ENCODE data around the gene ADAM12.

ADAM12 gene

DNA sequence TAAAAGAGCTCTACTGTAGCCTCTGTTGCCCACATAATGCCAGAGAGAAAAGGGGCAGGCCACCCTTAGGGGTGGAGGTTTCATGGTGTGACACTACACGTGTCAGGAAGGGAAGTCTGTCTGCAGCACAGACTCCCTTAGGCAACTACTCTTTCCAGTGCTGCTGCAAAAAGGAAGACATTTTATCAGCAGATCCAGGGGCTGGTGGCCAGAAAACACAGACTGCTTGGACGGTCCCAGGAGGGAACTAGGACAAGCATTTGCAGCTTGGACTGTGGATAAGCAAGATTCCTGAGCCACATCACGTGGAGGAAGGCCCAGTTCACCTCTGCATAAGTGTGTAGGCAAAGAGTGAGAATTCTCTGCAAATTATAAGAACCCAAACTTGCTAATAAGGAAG is 271.1 kb downstream of the ADAM12 start:
- no peak overlapping the region for H3K9ac ChIP-seq (ENCODE audit: low read length)
- H3K27ac ChIP-seq (ENCODE audit: low read length) = no peak overlapping the region
- H3K79me2 ChIP-seq (ENCODE audit: low read length) = no peaks in the 10 kb centered on the region
- H3K4me1 ChIP-seq (ENCODE audit: low read length) = no peaks in the 10 kb centered on the region
- H3K4me3 ChIP-seq (ENCODE audit: low read length) = no peak overlapping the region
- H3K4me2 ChIP-seq (ENCODE audit: low read length) = no peak overlapping the region
- H2AFZ ChIP-seq (ENCODE audit: low read depth, low read length) = no peak overlapping the region
- H4K20me1 ChIP-seq (ENCODE audit: insufficient read depth, low read length) = no peaks in the 10 kb centered on the region
- no peak for TF ChIP-seq EZH2phosphoT487 (IDR thresholded peaks at IDR 0.05; ENCODE audit: low read depth)
- TF ChIP-seq, protein P1, sequence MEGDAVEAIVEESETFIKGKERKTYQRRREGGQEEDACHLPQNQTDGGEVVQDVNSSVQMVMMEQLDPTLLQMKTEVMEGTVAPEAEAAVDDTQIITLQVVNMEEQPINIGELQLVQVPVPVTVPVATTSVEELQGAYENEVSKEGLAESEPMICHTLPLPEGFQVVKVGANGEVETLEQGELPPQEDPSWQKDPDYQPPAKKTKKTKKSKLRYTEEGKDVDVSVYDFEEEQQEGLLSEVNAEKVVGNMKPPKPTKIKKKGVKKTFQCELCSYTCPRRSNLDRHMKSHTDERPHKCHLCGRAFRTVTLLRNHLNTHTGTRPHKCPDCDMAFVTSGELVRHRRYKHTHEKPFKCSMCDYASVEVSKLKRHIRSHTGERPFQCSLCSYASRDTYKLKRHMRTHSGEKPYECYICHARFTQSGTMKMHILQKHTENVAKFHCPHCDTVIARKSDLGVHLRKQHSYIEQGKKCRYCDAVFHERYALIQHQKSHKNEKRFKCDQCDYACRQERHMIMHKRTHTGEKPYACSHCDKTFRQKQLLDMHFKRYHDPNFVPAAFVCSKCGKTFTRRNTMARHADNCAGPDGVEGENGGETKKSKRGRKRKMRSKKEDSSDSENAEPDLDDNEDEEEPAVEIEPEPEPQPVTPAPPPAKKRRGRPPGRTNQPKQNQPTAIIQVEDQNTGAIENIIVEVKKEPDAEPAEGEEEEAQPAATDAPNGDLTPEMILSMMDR (IDR thresholded peaks at IDR 0.05; ENCODE audit: low read depth, low read length) = no peak
- no peaks in the 10 kb centered on the region for H3K36me3 ChIP-seq (replicated peaks; ENCODE audit: low read depth, low read length)
- H3K27me3 ChIP-seq (ENCODE audit: low read depth, low read length) = no peaks in the 10 kb centered on the region
- no peaks in the 10 kb centered on the region for H3K9me3 ChIP-seq (ENCODE audit: insufficient read depth, low read length)

DNA sequence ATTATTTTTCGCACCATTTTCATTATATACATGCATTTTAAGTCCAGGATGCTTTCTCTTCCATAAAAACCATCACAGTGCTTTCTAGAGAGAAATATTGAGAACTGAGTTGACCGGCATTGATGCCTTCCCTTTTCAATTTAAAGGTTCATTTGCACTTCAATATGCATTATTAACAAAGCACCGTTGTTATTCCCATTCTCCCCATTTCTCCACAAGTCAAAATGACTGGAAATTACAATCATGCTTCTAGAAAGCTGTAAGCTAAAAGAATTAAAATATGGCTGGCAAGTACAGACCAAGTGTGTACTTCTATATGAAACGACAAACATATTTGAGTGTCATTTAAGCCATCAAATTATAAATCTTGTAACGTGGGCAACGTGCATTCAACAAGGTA is 272.4 kb downstream of the ADAM12 start:
- no peaks in the 10 kb centered on the region for H3K4me1 ChIP-seq (ENCODE audit: low read length)
- no peaks in the 10 kb centered on the region for H3K79me2 ChIP-seq (ENCODE audit: low read length)
- H3K4me2 ChIP-seq (ENCODE audit: low read length) = no peak overlapping the region
- no peaks in the 10 kb centered on the region for H3K9me3 ChIP-seq (ENCODE audit: insufficient read depth, low read length)
- H4K20me1 ChIP-seq (ENCODE audit: insufficient read depth, low read length) = no peaks in the 10 kb centered on the region
- H2AFZ ChIP-seq (ENCODE audit: low read depth, low read length) = no peak overlapping the region
- H3K27ac ChIP-seq (ENCODE audit: low read length) = no peak overlapping the region
- no peak overlapping the region for H3K4me3 ChIP-seq (ENCODE audit: low read length)
- H3K36me3 ChIP-seq (replicated peaks; ENCODE audit: low read depth, low read length) = no peaks in the 10 kb centered on the region
- H3K27me3 ChIP-seq (ENCODE audit: low read depth, low read length) = no peaks in the 10 kb centered on the region
- H3K9ac ChIP-seq (ENCODE audit: low read length) = no peak overlapping the region
- no peak for TF ChIP-seq EZH2phosphoT487 (IDR thresholded peaks at IDR 0.05; ENCODE audit: low read depth)
- TF ChIP-seq, protein P1 (IDR thresholded peaks at IDR 0.05; ENCODE audit: low read depth, low read length) = no peak

DNA sequence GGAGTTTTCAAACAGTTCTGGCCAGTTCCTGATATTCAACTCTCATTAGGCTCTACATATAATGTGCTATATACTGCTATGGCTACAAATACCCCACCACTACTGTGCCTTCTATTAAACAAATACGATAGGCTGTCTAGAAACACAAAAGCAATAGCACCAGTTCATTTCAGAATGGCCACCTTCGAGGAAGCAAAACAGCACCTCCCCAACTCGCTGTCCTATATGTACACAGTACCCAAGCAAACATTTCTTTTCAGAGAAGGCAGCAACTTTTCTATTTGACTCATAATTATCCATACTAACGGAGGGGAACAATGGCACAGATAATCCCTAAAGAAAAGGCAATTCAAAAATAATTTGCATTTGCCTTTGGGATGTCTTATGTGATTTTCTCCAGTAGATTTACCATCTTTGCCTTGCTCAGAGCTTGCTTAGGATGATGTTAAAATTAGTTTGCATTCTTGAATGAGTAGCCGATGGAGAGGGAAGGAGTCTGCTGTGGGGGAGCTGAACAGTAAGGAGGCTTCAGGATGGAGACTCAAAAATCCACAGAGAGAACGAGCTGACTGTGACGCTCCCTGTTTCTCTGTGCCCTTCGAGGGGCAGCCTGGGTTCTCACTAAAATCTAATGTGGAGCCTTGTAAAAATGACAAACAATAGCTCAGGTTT is 273.3 kb downstream of the ADAM12 start:
- Histone ChIP-seq H3K27ac (ENCODE audit: low read length) (no peak overlapping the region), H3K9ac (ENCODE audit: low read length) (no peak overlapping the region), H3K9me3 (ENCODE audit: insufficient read depth, low read length) (no peaks in the 10 kb centered on the region), H3K4me2 (ENCODE audit: low read length) (no peak overlapping the region), H4K20me1 (ENCODE audit: insufficient read depth, low read length) (no peaks in the 10 kb centered on the region), H3K4me3 (ENCODE audit: low read length) (no peak overlapping the region), H3K4me1 (ENCODE audit: low read length) (peaks cover 7% of the 10 kb centered on the region), H3K36me3 (replicated peaks; ENCODE audit: low read depth, low read length) (no peaks in the 10 kb centered on the region), H3K79me2 (ENCODE audit: low read length) (no peaks in the 10 kb centered on the region), H2AFZ (ENCODE audit: low read depth, low read length) (no peak overlapping the region), H3K27me3 (ENCODE audit: low read depth, low read length) (no peaks in the 10 kb centered on the region)
- TF ChIP-seq, protein P1 (IDR thresholded peaks at IDR 0.05; ENCODE audit: low read depth, low read length) = no peak
- TF ChIP-seq EZH2phosphoT487 (IDR thresholded peaks at IDR 0.05; ENCODE audit: low read depth) = no peak

DNA sequence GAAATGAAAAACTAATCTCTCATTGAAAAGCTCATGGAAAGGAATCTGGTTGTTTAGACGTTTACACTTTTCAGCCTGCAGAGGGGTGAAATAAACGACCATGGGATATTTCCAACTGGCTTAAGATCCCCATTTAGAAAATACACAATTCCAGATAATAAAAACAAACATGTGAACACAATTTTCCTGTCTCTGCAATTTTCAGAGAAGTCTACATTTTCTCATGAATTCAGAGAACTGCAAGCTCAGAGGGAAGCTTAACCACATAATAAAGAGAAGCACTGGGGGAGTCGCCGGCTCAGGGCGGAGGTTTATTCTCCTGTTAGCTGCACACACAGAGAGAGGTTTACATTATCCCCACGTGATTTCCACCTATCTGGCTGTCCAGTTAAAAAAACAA is 276.8 kb downstream of the ADAM12 start:
- H3K4me1 ChIP-seq (ENCODE audit: low read length) = peaks cover 8% of the 10 kb centered on the region
- no peak overlapping the region for H3K4me3 ChIP-seq (ENCODE audit: low read length)
- no peak overlapping the region for H2AFZ ChIP-seq (ENCODE audit: low read depth, low read length)
- no peaks in the 10 kb centered on the region for H3K79me2 ChIP-seq (ENCODE audit: low read length)
- no peaks in the 10 kb centered on the region for H3K27me3 ChIP-seq (ENCODE audit: low read depth, low read length)
- no peaks in the 10 kb centered on the region for H3K36me3 ChIP-seq (replicated peaks; ENCODE audit: low read depth, low read length)
- H3K27ac ChIP-seq (ENCODE audit: low read length) = no peak overlapping the region
- no peak for TF ChIP-seq EZH2phosphoT487 (IDR thresholded peaks at IDR 0.05; ENCODE audit: low read depth)
- TF ChIP-seq, protein P1 (IDR thresholded peaks at IDR 0.05; ENCODE audit: low read depth, low read length) = no peak
- no peaks in the 10 kb centered on the region for H4K20me1 ChIP-seq (ENCODE audit: insufficient read depth, low read length)
- H3K9ac ChIP-seq (ENCODE audit: low read length) = no peak overlapping the region
- H3K9me3 ChIP-seq (ENCODE audit: insufficient read depth, low read length) = no peaks in the 10 kb centered on the region
- no peak overlapping the region for H3K4me2 ChIP-seq (ENCODE audit: low read length)

Measured in OCI-LY3 (cell line).